Measurements from ENCODE around the gene DLGAP1. TPM values are rescaled to one million over a fixed set of nuclear protein-coding genes. Genes with fewer than 3 reads are reported as not detected.
"Not testable (repeated sequence)": the region's sequence is repeated elsewhere in the genome, so short reads cannot be mapped to it uniquely, and the experiment has no call there.

DLGAP1 gene
- polyA plus RNA-seq, 1 donor from 2014 or later: 4.5 TPM

DNA sequence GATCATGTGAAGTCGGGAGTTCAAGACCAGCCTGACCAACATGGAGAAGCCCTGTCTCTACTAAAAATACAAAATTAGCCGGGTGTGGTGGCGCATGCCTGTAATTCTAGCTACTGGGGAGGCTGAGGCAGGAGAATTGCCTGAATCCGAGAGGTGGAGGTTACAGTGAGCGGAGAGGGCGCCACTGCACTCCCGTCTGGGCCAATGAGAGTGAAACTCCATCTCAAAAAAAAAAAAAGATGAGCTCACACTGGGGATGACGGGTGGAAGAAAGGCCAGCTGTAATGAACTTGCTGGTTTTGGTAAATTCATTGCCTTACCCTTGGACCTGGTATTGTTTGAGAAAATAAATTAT, 847.0 kb downstream of the DLGAP1 start:
- H3K27ac ChIP-seq (ENCODE audit: low read length); H3K9me3 ChIP-seq (ENCODE audit: low read length); H3K36me3 ChIP-seq (ENCODE audit: insufficient read depth, low read length); H3K9ac ChIP-seq (ENCODE audit: low read length); H3K79me2 ChIP-seq (replicated peaks; ENCODE audit: insufficient read depth, low read length); H3K9me2 ChIP-seq (ENCODE audit: insufficient read depth, low read length); H3K4me3 ChIP-seq (ENCODE audit: low read length); H2AFZ ChIP-seq (ENCODE audit: low read depth, low read length); H3K4me2 ChIP-seq (ENCODE audit: low read length); H3F3A ChIP-seq (ENCODE audit: insufficient read depth, low read length, poor library complexity, severe bottlenecking); H4K20me1 ChIP-seq (ENCODE audit: insufficient read depth): not testable (repeated sequence)
- H3K27me3 ChIP-seq (ENCODE audit: insufficient read depth, low read depth, low read length): peaks cover 11% of the 10 kb centered on the region

DNA sequence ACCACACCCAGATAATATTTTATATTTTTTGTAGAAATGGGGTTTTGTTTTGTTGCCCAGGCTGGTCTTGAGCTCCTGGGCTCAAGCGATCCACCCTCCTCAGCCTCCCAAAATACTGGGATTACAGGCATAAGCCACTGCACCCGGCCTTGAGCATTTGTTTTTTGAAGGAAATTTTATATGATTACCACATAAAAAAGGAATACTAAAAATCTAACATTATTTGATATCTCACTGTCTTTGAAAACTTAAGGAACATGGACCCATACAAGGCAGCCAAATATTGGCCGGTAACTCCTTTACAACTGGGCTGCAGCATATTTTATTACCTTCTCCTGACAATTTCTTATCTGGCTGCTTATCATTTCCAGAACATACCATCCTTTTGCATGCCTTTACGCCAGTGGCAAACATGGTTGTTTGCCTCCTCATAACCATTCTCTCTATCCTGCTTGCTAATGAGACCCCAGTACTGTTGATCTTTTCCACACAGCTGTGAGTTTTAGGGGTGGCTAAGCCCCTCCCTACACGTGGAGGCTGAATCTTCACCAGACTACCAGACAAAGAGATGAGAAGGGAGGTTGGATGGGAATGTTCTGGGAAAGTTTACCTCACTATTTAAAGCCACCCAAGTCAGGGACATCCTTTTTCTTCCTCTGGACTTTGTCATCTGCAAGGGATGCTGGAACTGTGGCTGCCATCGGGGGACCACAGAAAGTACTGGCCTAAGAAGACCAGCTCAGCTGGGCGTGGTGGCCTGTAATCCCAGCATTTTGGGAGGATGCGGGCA, 847.6 kb downstream of the DLGAP1 start:
- Histone ChIP-seq H3K27ac (ENCODE audit: low read length) (no peak overlapping the region), H3K4me3 (ENCODE audit: low read length) (no peak overlapping the region), H3F3A (ENCODE audit: insufficient read depth, low read length, poor library complexity, severe bottlenecking) (no peaks in the 10 kb centered on the region), H3K27me3 (ENCODE audit: insufficient read depth, low read depth, low read length) (peaks cover 14% of the 10 kb centered on the region), H3K9me3 (ENCODE audit: low read length) (no peaks in the 10 kb centered on the region), H3K9me2 (ENCODE audit: insufficient read depth, low read length) (no peaks in the 10 kb centered on the region), H4K20me1 (ENCODE audit: insufficient read depth) (no peaks in the 10 kb centered on the region), H3K4me2 (ENCODE audit: low read length) (no peak overlapping the region), H3K9ac (ENCODE audit: low read length) (no peak overlapping the region), H2AFZ (ENCODE audit: low read depth, low read length) (no peak overlapping the region), H3K36me3 (ENCODE audit: insufficient read depth, low read length) (no peaks in the 10 kb centered on the region), H3K79me2 (replicated peaks; ENCODE audit: insufficient read depth, low read length) (no peaks in the 10 kb centered on the region)
- no peak for TF ChIP-seq EP300 (conservative IDR thresholded peaks at IDR 0.05; ENCODE audit: poor library complexity, severe bottlenecking)
- no peak for TF ChIP-seq RAD21 (conservative IDR thresholded peaks at IDR 0.05)
- no peak for TF ChIP-seq SMC3 (conservative IDR thresholded peaks at IDR 0.05; ENCODE audit: poor library complexity)
- TF ChIP-seq, protein P1, sequence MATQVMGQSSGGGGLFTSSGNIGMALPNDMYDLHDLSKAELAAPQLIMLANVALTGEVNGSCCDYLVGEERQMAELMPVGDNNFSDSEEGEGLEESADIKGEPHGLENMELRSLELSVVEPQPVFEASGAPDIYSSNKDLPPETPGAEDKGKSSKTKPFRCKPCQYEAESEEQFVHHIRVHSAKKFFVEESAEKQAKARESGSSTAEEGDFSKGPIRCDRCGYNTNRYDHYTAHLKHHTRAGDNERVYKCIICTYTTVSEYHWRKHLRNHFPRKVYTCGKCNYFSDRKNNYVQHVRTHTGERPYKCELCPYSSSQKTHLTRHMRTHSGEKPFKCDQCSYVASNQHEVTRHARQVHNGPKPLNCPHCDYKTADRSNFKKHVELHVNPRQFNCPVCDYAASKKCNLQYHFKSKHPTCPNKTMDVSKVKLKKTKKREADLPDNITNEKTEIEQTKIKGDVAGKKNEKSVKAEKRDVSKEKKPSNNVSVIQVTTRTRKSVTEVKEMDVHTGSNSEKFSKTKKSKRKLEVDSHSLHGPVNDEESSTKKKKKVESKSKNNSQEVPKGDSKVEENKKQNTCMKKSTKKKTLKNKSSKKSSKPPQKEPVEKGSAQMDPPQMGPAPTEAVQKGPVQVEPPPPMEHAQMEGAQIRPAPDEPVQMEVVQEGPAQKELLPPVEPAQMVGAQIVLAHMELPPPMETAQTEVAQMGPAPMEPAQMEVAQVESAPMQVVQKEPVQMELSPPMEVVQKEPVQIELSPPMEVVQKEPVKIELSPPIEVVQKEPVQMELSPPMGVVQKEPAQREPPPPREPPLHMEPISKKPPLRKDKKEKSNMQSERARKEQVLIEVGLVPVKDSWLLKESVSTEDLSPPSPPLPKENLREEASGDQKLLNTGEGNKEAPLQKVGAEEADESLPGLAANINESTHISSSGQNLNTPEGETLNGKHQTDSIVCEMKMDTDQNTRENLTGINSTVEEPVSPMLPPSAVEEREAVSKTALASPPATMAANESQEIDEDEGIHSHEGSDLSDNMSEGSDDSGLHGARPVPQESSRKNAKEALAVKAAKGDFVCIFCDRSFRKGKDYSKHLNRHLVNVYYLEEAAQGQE (IDR thresholded peaks at IDR 0.05; ENCODE audit: borderline replicate concordance): no peak
- TF ChIP-seq POLR2AphosphoS5 (IDR thresholded peaks at IDR 0.05): no peak
- TF ChIP-seq MXI1 (conservative IDR thresholded peaks at IDR 0.05; ENCODE audit: poor library complexity, severe bottlenecking): no peak
- TF ChIP-seq TAF1 (IDR thresholded peaks at IDR 0.05; ENCODE audit: low read depth): no peak
- TF ChIP-seq, protein P2, sequence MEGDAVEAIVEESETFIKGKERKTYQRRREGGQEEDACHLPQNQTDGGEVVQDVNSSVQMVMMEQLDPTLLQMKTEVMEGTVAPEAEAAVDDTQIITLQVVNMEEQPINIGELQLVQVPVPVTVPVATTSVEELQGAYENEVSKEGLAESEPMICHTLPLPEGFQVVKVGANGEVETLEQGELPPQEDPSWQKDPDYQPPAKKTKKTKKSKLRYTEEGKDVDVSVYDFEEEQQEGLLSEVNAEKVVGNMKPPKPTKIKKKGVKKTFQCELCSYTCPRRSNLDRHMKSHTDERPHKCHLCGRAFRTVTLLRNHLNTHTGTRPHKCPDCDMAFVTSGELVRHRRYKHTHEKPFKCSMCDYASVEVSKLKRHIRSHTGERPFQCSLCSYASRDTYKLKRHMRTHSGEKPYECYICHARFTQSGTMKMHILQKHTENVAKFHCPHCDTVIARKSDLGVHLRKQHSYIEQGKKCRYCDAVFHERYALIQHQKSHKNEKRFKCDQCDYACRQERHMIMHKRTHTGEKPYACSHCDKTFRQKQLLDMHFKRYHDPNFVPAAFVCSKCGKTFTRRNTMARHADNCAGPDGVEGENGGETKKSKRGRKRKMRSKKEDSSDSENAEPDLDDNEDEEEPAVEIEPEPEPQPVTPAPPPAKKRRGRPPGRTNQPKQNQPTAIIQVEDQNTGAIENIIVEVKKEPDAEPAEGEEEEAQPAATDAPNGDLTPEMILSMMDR (IDR thresholded peaks at IDR 0.05; ENCODE audit: poor library complexity, severe bottlenecking): no peak
- no peak for TF ChIP-seq EZH2 (IDR thresholded peaks at IDR 0.05; ENCODE audit: borderline replicate concordance, insufficient read depth, low read length, poor library complexity, severe bottlenecking)

DNA sequence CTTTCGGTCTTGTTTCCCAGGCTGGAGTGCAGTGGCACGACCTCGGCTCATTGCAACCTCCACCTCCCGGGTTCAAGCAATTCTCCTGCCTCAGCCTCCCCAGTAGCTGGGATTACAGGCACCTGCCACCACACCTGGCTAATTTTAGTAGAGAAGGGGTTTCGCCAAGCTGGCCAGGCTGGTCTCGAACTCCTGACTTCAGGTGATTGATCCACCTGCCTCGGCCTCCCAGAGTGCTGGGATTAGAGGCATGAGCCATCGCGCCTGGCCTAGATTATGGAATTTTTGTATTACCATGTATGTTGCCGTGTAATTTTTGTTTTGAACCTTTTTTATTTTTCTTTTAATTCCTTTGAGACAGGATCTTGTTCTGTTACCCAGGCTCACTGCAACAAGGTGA, 848.2 kb downstream of the DLGAP1 start:
- not testable (repeated sequence) for H2AFZ ChIP-seq (ENCODE audit: low read depth, low read length); H3K9me2 ChIP-seq (ENCODE audit: insufficient read depth, low read length); H3K4me3 ChIP-seq (ENCODE audit: low read length); H3K9ac ChIP-seq (ENCODE audit: low read length); H3K36me3 ChIP-seq (ENCODE audit: insufficient read depth, low read length); H3F3A ChIP-seq (ENCODE audit: insufficient read depth, low read length, poor library complexity, severe bottlenecking); H3K9me3 ChIP-seq (ENCODE audit: low read length); H4K20me1 ChIP-seq (ENCODE audit: insufficient read depth); H3K4me2 ChIP-seq (ENCODE audit: low read length); H3K79me2 ChIP-seq (replicated peaks; ENCODE audit: insufficient read depth, low read length); H3K27ac ChIP-seq (ENCODE audit: low read length)
- peaks cover 14% of the 10 kb centered on the region for H3K27me3 ChIP-seq (ENCODE audit: insufficient read depth, low read depth, low read length)

Measured in neural cell (in vitro differentiated cells).